A673 (cell line): ENCODE measurements around the gene LBH.

Source experiments
- CTCF ChIP-seq: fragments of 300-800, 200-600 bp; sonication (generic); conservative IDR thresholded peaks from 2 replicates; pipeline ENCODE4 v1.5.1; 2017; ENCODE audit warnings: low read depth, mild to moderate bottlenecking, antibody characterized with exemption, low read length, moderate library complexity, mixed read lengths
- EZH2 ChIP-seq: fragments of 200-600 bp; sonication (generic); IDR thresholded peaks from 2 replicates; pipeline ENCODE4 v1.6.1; 2017; ENCODE audit warnings: borderline replicate concordance, low read depth, mild to moderate bottlenecking, mixed read lengths, antibody characterized with exemption, low read length; ENCODE audit not compliant: poor library complexity, severe bottlenecking

DNA sequence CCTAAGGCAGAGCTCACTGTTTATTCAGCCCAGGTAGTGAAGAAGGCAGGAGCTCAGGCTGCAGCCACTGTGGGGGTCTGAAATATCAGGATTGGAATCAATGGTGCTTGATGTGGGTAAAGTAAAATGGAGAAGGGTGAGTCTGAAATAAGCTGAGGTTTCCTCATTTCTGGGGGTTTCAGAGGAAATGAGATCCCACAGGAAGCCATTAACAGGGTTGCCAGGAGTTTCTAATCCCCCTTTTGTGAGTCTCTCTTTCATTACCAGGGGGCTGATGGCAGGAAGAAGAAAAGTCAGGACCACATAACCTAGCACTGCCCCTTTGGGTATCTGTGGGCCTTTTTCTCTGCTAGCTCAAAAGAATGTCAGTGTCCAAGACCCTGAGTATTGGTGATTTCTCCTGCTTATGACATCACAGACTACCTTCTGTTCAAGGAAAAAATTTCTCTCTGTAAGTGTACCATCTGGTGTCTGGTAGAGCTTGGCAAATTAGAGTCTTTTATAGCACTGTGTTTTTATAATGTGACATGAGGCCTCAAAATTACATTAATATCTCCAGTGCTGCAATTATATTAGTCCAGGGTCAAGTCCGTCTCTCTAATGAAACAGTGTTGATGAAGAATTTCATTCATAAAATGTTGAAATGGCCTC is 56.0 kb downstream of the LBH start:
- TF ChIP-seq EZH2 (no peak), CTCF (no peak)
